Esophagus muscularis mucosa (tissue), 3 donors: ENCODE results near the gene RGMA.

Experiments
- POLR2A ChIP-seq: fragments of 450-650 bp; IDR thresholded peaks from one replicate; pipeline ENCODE4 v1.6.1; 2017; ENCODE audit warnings: antibody characterized with exemption, moderate library complexity, mild to moderate bottlenecking, low read depth
- POLR2AphosphoS5 ChIP-seq, 2 donors: sonication (generic); formaldehyde crosslinking; IDR thresholded peaks; one replicate each; pipeline ENCODE4 v1.6.1; 2017; ENCODE audit warnings: antibody characterized with exemption in 2 of 2
- TF ChIP-seq, protein P1 (sequence below), 3 experiments: fragments of 200-600 bp in 2 of 3; fragments of 450-650 bp in 1 of 3; sonication (generic) in 2 of 3; IDR thresholded peaks; one replicate each; pipeline ENCODE4 v1.5.1; 2017 to 2019; ENCODE audit warnings: antibody characterized with exemption in 3 of 3, mild to moderate bottlenecking in 2 of 3, moderate library complexity in 1 of 3

DNA sequence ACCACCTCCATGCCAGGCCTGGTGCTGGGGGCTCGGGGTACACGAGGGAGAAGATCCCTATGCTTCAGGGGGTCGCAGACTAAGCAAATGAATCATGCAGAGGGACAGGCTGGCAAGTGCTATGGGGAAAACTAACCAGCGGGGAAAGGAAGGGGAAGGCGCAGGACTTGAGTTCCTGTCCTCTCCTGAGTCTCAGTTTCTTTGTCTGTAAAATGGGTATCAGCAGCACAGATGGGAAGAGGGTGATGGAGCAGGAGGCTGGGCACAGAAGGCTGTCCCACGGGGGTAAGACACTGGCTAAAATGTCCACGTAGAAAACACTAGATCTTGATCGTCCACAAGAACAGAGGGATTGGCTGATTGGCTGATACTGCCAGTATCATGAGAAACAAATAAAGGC lies 39.8 kb downstream of the RGMA start:
- TF ChIP-seq, protein P1, sequence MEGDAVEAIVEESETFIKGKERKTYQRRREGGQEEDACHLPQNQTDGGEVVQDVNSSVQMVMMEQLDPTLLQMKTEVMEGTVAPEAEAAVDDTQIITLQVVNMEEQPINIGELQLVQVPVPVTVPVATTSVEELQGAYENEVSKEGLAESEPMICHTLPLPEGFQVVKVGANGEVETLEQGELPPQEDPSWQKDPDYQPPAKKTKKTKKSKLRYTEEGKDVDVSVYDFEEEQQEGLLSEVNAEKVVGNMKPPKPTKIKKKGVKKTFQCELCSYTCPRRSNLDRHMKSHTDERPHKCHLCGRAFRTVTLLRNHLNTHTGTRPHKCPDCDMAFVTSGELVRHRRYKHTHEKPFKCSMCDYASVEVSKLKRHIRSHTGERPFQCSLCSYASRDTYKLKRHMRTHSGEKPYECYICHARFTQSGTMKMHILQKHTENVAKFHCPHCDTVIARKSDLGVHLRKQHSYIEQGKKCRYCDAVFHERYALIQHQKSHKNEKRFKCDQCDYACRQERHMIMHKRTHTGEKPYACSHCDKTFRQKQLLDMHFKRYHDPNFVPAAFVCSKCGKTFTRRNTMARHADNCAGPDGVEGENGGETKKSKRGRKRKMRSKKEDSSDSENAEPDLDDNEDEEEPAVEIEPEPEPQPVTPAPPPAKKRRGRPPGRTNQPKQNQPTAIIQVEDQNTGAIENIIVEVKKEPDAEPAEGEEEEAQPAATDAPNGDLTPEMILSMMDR (IDR thresholded peaks at IDR 0.05) = no peak
- TF ChIP-seq POLR2A (no peak), POLR2AphosphoS5 (IDR thresholded peaks at IDR 0.05) (peak in 1 of 2 donors; percentile 15)
